Erythroblast (primary cell): ENCODE results near the gene FOXC2.

Experiments used
- GATA1 ChIP-seq: IDR thresholded peaks from 2 replicates; pipeline ENCODE4 v1.6.1; 2011; ENCODE audit warnings: low read depth, mild to moderate bottlenecking, control low read depth, low read length, moderate library complexity
- POLR2A ChIP-seq: IDR thresholded peaks from 2 replicates; pipeline ENCODE4 v1.6.1; 2011; ENCODE audit warnings: mild to moderate bottlenecking, low read length

DNA sequence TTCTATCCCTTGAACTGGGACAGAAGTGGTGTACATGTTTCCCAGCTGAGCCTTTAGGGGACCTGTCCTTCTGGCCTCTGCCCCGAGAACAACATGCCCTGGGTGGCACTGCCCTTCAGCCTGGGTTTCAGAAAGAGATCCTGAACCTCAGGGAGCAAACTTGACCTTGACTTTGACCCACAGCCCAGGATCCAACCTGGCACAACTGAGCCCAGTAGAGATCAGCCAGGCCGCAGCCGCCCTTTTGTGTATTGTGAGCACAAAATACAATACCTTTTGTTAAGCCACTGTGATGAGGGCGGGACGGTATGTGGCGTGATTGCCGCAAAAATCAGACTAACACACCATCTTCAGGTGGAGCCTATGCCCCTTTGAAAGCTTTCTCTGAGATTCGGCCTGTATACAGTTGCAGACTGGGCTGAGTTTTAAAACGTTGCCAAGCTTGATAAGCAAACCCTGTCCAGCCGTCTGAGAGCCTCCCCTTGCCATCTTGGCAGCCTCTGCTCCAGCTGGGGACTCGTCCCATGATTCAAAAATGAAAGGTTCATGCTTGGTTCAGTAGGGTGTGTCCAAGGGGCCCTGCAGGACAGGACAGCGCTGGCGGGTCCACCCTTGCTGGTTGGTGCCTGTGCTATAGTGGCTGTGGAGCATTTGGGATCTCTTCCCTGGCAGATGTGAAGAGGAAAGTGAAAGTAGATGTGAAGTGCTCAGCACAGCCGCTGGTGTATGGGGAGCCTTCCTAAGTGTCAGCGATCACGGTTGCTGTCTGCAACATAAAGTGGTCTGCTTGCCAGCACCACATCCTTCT is 52.0 kb downstream of the FOXC2 start:
- TF ChIP-seq GATA1 (no peak), POLR2A (no peak)
